Measurements from ENCODE around the gene PDIA4. TPM values are rescaled to one million over a fixed set of nuclear protein-coding genes. Genes with fewer than 3 reads are reported as not detected.

Gene PDIA4
- 100 to 1,000 TPM in 1 of 4 donors, 10 to 100 TPM in 3; 57.1 to 100 (median 61.6) TPM for total RNA-seq

- TF ChIP-seq POLR2A (IDR thresholded peaks at IDR 0.05) (peak; percentile 84 to 92), CTCF (IDR thresholded peaks at IDR 0.05) (peak in 4 of 6 experiments; percentile 2 to 37 (median 21))
- Histone ChIP-seq H3K27me3 (no peaks in the 10 kb centered on the region), H3K27ac (peak within 1 kb of the TSS; percentile 84 to 94 (median 89)), H3K4me3 (peak within 1 kb of the TSS; percentile 72 to 96 (median 83)), H3K4me1 (peaks cover 0 to 25% (median 5%) of the 10 kb centered on the region in 4 donors), H3K9me3 (no peaks in the 10 kb centered on the region), H3K36me3 (no peaks in the 10 kb centered on the region)
- DNase-seq: peak; percentile 99 to 100 (median 100)
Measured at GRCh38 chr7:149028346-149029109, at the start of gene PDIA4. TSS of gene PDIA4 (minus strand) at chr7:149028505. CDS start at chr7:149028408, 97 bp downstream.

GRCh38 chr7:149077594-149077993, 49.3 kb upstream of the PDIA4 start:
- DNase-seq: no peak

GRCh38 chr7:149075286-149075685, 47.0 kb upstream of the PDIA4 start:
- Histone ChIP-seq H3K27ac (no peak overlapping the region), H3K36me3 (peaks cover 0 to 16% (median 0%) of the 10 kb centered on the region in 3 donors), H3K4me3 (no peak overlapping the region), H3K4me1 (no peaks in the 10 kb centered on the region), H3K27me3 (no peaks in the 10 kb centered on the region), H3K9me3 (no peaks in the 10 kb centered on the region)
- TF ChIP-seq POLR2A (IDR thresholded peaks at IDR 0.05): no peak
- TF ChIP-seq CTCF (IDR thresholded peaks at IDR 0.05): no peak
- DNase-seq: no peak

More at GRCh38 chr7:149077594-149077993, 49.3 kb upstream of the PDIA4 start:
- TF ChIP-seq POLR2A (IDR thresholded peaks at IDR 0.05): no peak
- no peak for TF ChIP-seq CTCF (IDR thresholded peaks at IDR 0.05)
- H3K4me1 ChIP-seq: no peaks in the 10 kb centered on the region
- no peaks in the 10 kb centered on the region for H3K27me3 ChIP-seq
- H3K36me3 ChIP-seq: no peaks in the 10 kb centered on the region
- no peak overlapping the region for H3K27ac ChIP-seq
- no peak overlapping the region for H3K4me3 ChIP-seq
- no peaks in the 10 kb centered on the region for H3K9me3 ChIP-seq

GRCh38 chr7:149074116-149074885, 46.0 kb upstream of the PDIA4 start:
- Histone ChIP-seq H3K27ac (no peak overlapping the region), H3K36me3 (peaks cover 0 to 18% (median 0%) of the 10 kb centered on the region in 3 donors), H3K9me3 (no peaks in the 10 kb centered on the region), H3K27me3 (no peaks in the 10 kb centered on the region), H3K4me1 (no peaks in the 10 kb centered on the region), H3K4me3 (no peak overlapping the region)
- no peak for TF ChIP-seq CTCF (IDR thresholded peaks at IDR 0.05)
- DNase-seq: no peak

GRCh38 chr7:149072438-149072775, 44.1 kb upstream of the PDIA4 start:
- H3K36me3 ChIP-seq: peaks cover 0 to 18% (median 0%) of the 10 kb centered on the region in 3 donors
- no peaks in the 10 kb centered on the region for H3K4me1 ChIP-seq
- no peak for DNase-seq
- H3K27me3 ChIP-seq: no peaks in the 10 kb centered on the region
- no peak overlapping the region for H3K27ac ChIP-seq
- TF ChIP-seq POLR2A (IDR thresholded peaks at IDR 0.05) (no peak), CTCF (IDR thresholded peaks at IDR 0.05) (no peak)
- no peak overlapping the region for H3K4me3 ChIP-seq
- no peaks in the 10 kb centered on the region for H3K9me3 ChIP-seq
